Esophagus muscularis mucosa (tissue), 4 donors: ENCODE data around the gene EMC10. TPM values are rescaled to one million over a fixed set of nuclear protein-coding genes. Genes with fewer than 3 reads are reported as not detected.

Experiments used
- DNase-seq: peaks from one replicate; pipeline ENCODE4 v3.0.0-alpha.2; 2017; ENCODE audit errors: extremely low spot score
- H3K27ac ChIP-seq, 4 donors: fragments of 200-600 bp; sonication (generic); replicated peaks in 1 of 4; 1 replicate in 3 of 4; 2 replicates in 1 of 4; pipeline ENCODE4 v1.5.1; 2016 to 2019; ENCODE audit warnings: mild to moderate bottlenecking in 1 of 4
- H3K27me3 ChIP-seq, 4 donors: fragments of 200-600 bp; sonication (generic); one replicate each; pipeline versions ENCODE4 v1.5.1 to v1.6.0; 2016 to 2019
- H3K36me3 ChIP-seq, 4 donors: fragments of 200-600 bp; sonication (generic); one replicate each; pipeline ENCODE4 v1.5.1; 2016 to 2019
- H3K4me1 ChIP-seq, 4 donors: fragments of 200-600 bp; sonication (generic); one replicate each; pipeline ENCODE4 v1.5.1; 2016 to 2019
- H3K4me3 ChIP-seq, 4 donors: fragments of 200-600 bp; sonication (generic); 1 replicate in 2 of 4; 2 replicates in 2 of 4; pipeline ENCODE4 v1.5.1; 2016 to 2019; ENCODE audit warnings: mild to moderate bottlenecking in 4 of 4, moderate library complexity in 1 of 4
- H3K9me3 ChIP-seq, 4 donors: fragments of 200-600 bp; sonication (generic); 1 replicate in 3 of 4; 2 replicates in 1 of 4; pipeline ENCODE4 v1.5.1; 2016 to 2019
- EP300 ChIP-seq: sonication (generic); formaldehyde crosslinking; IDR thresholded peaks from one replicate; pipeline ENCODE4 v1.6.1; 2017; ENCODE audit warnings: antibody characterized with exemption
- POLR2A ChIP-seq: fragments of 450-650 bp; IDR thresholded peaks from one replicate; pipeline ENCODE4 v1.6.1; 2017; ENCODE audit warnings: antibody characterized with exemption, moderate library complexity, mild to moderate bottlenecking, low read depth
- POLR2AphosphoS5 ChIP-seq, 2 donors: sonication (generic); formaldehyde crosslinking; IDR thresholded peaks; one replicate each; pipeline ENCODE4 v1.6.1; 2017; ENCODE audit warnings: antibody characterized with exemption in 2 of 2
- WGBS: methylation state at CpG from one replicate; pipeline ENCODE4 v1.1.5; 2018; 5-methylcytosine and 5-hydroxymethylcytosine counted together
- intact Hi-C: fragments of 100-400 bp; cut with DNase I; formaldehyde crosslinking; loops from one replicate; pipeline ENCODE4 v1.15.1; 2023
- total RNA-seq, 4 donors: library from RNA; depleted of rRNA; stranded (reverse); fragments of >200 nt; gene quantifications; one replicate each; pipeline versions ENCODE4 v1.1.0 to v1.2.1, GENCODE V29; 2016
- TF ChIP-seq, protein P1 (sequence below), 3 experiments: fragments of 200-600 bp in 2 of 3; fragments of 450-650 bp in 1 of 3; sonication (generic) in 2 of 3; IDR thresholded peaks; one replicate each; pipeline ENCODE4 v1.5.1; 2017 to 2019; ENCODE audit warnings: antibody characterized with exemption in 3 of 3, mild to moderate bottlenecking in 2 of 3, moderate library complexity in 1 of 3

Gene EMC10
- total RNA-seq, 4 donors from 2014 or later: 41.1 to 79.1 (median 59.7) TPM

DNA sequence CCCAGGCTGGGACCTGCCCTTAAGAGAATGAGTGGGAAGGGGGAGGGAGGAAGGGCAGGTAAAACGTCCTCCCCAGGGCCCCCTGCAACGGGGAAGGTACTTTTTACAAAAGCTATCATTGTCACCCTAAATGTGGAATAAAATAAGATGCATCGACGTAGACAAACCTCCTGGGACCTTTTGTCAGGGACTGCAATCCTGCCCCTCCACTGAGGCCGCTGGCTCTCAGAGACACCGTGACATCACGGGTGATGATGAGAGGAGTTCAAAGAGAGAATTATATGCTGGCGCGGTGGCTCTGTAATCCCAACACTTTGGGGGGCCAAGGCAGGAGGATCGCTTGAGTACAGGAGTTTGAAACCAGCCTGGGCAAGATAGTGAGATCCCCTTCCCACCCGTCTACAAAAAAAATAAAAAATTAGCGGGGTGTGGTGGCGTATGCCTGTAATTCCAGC is 45.4 kb upstream of the EMC10 start:
- TF ChIP-seq POLR2AphosphoS5 (IDR thresholded peaks at IDR 0.05) (no peak), POLR2A (no peak)
- TF ChIP-seq, protein P1, sequence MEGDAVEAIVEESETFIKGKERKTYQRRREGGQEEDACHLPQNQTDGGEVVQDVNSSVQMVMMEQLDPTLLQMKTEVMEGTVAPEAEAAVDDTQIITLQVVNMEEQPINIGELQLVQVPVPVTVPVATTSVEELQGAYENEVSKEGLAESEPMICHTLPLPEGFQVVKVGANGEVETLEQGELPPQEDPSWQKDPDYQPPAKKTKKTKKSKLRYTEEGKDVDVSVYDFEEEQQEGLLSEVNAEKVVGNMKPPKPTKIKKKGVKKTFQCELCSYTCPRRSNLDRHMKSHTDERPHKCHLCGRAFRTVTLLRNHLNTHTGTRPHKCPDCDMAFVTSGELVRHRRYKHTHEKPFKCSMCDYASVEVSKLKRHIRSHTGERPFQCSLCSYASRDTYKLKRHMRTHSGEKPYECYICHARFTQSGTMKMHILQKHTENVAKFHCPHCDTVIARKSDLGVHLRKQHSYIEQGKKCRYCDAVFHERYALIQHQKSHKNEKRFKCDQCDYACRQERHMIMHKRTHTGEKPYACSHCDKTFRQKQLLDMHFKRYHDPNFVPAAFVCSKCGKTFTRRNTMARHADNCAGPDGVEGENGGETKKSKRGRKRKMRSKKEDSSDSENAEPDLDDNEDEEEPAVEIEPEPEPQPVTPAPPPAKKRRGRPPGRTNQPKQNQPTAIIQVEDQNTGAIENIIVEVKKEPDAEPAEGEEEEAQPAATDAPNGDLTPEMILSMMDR (IDR thresholded peaks at IDR 0.05): no peak
- peak overlapping the region in 1 of 4 donors; percentile 46 for H3K27ac ChIP-seq

GRCh38 chr19:50431343-50432220 is 44.7 kb upstream of the EMC10 start:
- Histone ChIP-seq H3K36me3 (no peaks in the 10 kb centered on the region), H3K4me1 (peaks cover 18 to 34% (median 31%) of the 10 kb centered on the region in 4 donors), H3K27me3 (peaks cover 0 to 76% (median 20%) of the 10 kb centered on the region in 4 donors), H3K9me3 (no peaks in the 10 kb centered on the region), H3K27ac (peak overlapping the region; percentile 46 to 73 (median 64)), H3K4me3 (peak overlapping the region; percentile 66 to 77 (median 68))
- WGBS: 2% methylated on average over 42 of the region's 54 CpGs
- TF ChIP-seq POLR2AphosphoS5 (IDR thresholded peaks at IDR 0.05): peak; percentile 26 to 32
- TF ChIP-seq POLR2A: no peak
- intact Hi-C loops: no loop called here
- DNase-seq: peak; percentile 96

More for the DNA sequence above, 45.4 kb upstream of the EMC10 start:
- DNase-seq: no peak
- Histone ChIP-seq H3K36me3 (no peaks in the 10 kb centered on the region), H3K27me3 (peaks cover 0 to 74% (median 20%) of the 10 kb centered on the region in 4 donors), H3K4me1 (peaks cover 18 to 34% (median 31%) of the 10 kb centered on the region in 4 donors), H3K4me3 (peak overlapping the region; percentile 66 to 77 (median 68)), H3K9me3 (no peaks in the 10 kb centered on the region)
- intact Hi-C loops: no loop called here
- WGBS: 34% methylated on average over 13 of the region's 13 CpGs

- TF ChIP-seq EP300: no peak
- no peak for TF ChIP-seq POLR2A
- TF ChIP-seq POLR2AphosphoS5 (IDR thresholded peaks at IDR 0.05): no peak
- TF ChIP-seq, protein P1 (IDR thresholded peaks at IDR 0.05): no peak
- peaks cover 18 to 34% (median 31%) of the 10 kb centered on the region in 4 donors for H3K4me1 ChIP-seq
- no peak for DNase-seq
- no peaks in the 10 kb centered on the region for H3K36me3 ChIP-seq
- intact Hi-C loops: no loop called here
- 4% methylated on average over 31 of the region's 40 CpGs for WGBS
- H3K27ac ChIP-seq: peak within 1 kb of the TSS; percentile 46 to 73 (median 64)
- peak within 1 kb of the TSS; percentile 66 to 77 (median 68) for H3K4me3 ChIP-seq
- H3K27me3 ChIP-seq: peaks cover 0 to 77% (median 20%) of the 10 kb centered on the region in 4 donors
- no peaks in the 10 kb centered on the region for H3K9me3 ChIP-seq
These were observed 43.9 kb upstream of the EMC10 start, which contains the start of gene MYBPC2 for GRCh38 chr19:50432221-50433028. Gene MYBPC2 (plus strand): TSS chr19:50432892. CDS start chr19:50432954, 62 bp downstream.

DNA sequence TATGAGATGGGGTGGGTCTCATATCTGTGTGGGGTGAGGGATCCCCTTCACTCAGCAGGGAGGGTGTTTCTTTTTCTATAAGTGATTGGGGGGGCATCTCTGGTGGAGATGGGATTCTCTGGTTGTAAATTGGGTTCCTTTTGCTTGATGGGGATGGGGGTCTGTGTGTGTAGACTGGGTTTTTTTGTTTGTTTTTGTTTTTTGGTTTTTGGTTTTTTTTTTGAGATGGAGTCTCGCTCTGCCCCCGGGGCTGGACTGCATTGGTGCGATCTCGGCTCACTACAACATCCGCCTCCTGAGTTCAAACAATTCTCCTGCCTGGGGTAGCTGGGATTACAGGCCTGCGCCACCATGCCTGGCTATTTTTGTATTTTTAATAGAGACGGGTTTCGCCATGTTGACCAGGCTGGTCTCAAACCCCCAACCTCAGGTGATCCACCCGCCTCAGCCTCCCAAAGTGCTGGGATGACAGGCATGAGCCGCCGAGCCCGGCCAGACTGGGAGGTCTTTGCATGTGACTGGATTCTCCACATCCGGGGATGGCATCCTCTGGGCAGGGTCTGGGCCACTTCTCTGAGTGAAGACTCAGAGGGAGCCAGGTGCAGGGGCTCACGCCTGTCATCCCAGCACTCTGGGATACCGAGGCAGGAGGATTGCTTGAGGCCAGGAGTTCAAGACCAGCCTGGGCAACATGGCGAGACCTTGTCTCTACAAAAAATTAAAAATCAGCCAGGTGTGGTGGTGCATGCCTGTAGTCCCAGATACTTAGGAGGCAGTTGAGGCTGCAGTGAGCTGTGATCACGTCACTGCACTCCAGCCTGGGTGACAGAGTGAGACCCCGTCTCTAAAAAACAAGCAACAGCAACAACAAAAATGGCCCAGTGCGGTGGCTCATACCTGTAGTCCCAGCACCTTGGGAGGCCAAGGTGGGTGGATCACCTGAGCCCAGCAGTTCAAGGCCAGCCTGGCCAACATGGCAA is 42.8 kb upstream of the EMC10 start:
- H3K9me3 ChIP-seq: no peaks in the 10 kb centered on the region
- no peak for DNase-seq
- intact Hi-C loops: no loop called here
- no peak overlapping the region for H3K27ac ChIP-seq
- H3K27me3 ChIP-seq: peaks cover 0 to 70% (median 20%) of the 10 kb centered on the region in 4 donors
- no peak for TF ChIP-seq POLR2AphosphoS5 (IDR thresholded peaks at IDR 0.05)
- TF ChIP-seq EP300: no peak
- TF ChIP-seq, protein P1 (IDR thresholded peaks at IDR 0.05): no peak
- no peak for TF ChIP-seq POLR2A
- no peak overlapping the region for H3K4me3 ChIP-seq
- WGBS: 74% methylated on average over 11 of the region's 19 CpGs
- no peaks in the 10 kb centered on the region for H3K36me3 ChIP-seq
- peaks cover 12 to 25% (median 21%) of the 10 kb centered on the region in 4 donors for H3K4me1 ChIP-seq
